Caco-2 (cell line): ENCODE data around the gene KCTD15. TPM values are rescaled to one million over a fixed set of nuclear protein-coding genes. Genes with fewer than 3 reads are reported as not detected.
A peak's percentile ranks its signal among the peaks of the same experiment; 100 is the strongest.

Experiments
- Bru-seq: library from RNA; stranded (reverse); fragments of 400-500 nt; gene quantifications from one replicate; lab custom pipeline; 2021; lab: Mats Ljungman, UMichigan
- BruChase-seq, 2 experiments: library from RNA; stranded (reverse); fragments of 400-500 nt; gene quantifications; one replicate each; lab custom pipeline; 2021; lab: Mats Ljungman, UMichigan
- BruUV-seq: library from RNA; stranded (reverse); fragments of 400-500 nt; replicated peaks from 2 replicates; lab custom pipeline; 2021; lab: Mats Ljungman, UMichigan
- CTCF ChIA-PET: fragments of 300-600 bp; sonication (Branson Sonifier 250); formaldehyde crosslinking; loops from one replicate; lab custom pipeline; 2022; ENCODE audit warnings: antibody characterized with exemption; lab: Charles Lee
- POLR2A ChIA-PET: fragments of 300-600 bp; sonication (Branson Sonifier 250); formaldehyde crosslinking; loops from one replicate; lab custom pipeline; 2022; ENCODE audit warnings: antibody characterized with exemption; lab: Charles Lee
- DNase-seq, 2 experiments: peaks; one replicate each; pipeline versions ENCODE4 v3.0.0 to v3.0.0-alpha.2; 2020 to 2022
- H3K27me3 ChIP-seq: replicated peaks from 2 replicates; pipeline ENCODE4 v1.6.0; 2011; ENCODE audit warnings: low read length; ENCODE audit not compliant: control insufficient read depth, insufficient read depth
- H3K36me3 ChIP-seq: 2 replicates; pipeline ENCODE4 v1.5.1; 2011; ENCODE audit warnings: low read length; ENCODE audit not compliant: control insufficient read depth, insufficient read depth
- H3K4me1 ChIP-seq: fragments of 250-450 bp; sonication (Bioruptor Pico); 2 replicates; pipeline ENCODE4 v1.5.1; 2020; ENCODE audit warnings: mild to moderate bottlenecking
- H3K4me3 ChIP-seq: 2 replicates; pipeline ENCODE4 v1.5.1; 2011; ENCODE audit warnings: low read depth, mild to moderate bottlenecking, control low read depth, low read length
- H3K9me3 ChIP-seq: fragments of 250-450 bp; sonication (Bioruptor Pico); 2 replicates; pipeline ENCODE4 v1.5.1; 2020; ENCODE audit warnings: mild to moderate bottlenecking, moderate library complexity
- H3K27ac Mint-ChIP-seq: one replicate; pipeline ENCODE4 v1.8.0; 2022; ENCODE audit warnings: mixed read lengths; ENCODE audit not compliant: unreplicated experiment
- H3K27me3 Mint-ChIP-seq: one replicate; pipeline ENCODE4 v1.8.0; 2022; ENCODE audit warnings: mixed read lengths; ENCODE audit not compliant: insufficient read depth, unreplicated experiment
- H3K36me3 Mint-ChIP-seq: one replicate; pipeline ENCODE4 v1.8.0; 2022; ENCODE audit warnings: mild to moderate bottlenecking, mixed read lengths; ENCODE audit not compliant: insufficient read depth, unreplicated experiment
- H3K4me1 Mint-ChIP-seq: one replicate; pipeline ENCODE4 v1.8.0; 2022; ENCODE audit warnings: low read depth, mixed read lengths; ENCODE audit not compliant: unreplicated experiment
- H3K4me3 Mint-ChIP-seq: one replicate; pipeline ENCODE4 v1.8.0; 2022; ENCODE audit warnings: mild to moderate bottlenecking, moderate library complexity, mixed read lengths; ENCODE audit not compliant: unreplicated experiment
- H3K9me3 Mint-ChIP-seq: one replicate; pipeline ENCODE4 v1.8.0; 2022; ENCODE audit warnings: mixed read lengths; ENCODE audit not compliant: unreplicated experiment
- intact Hi-C: fragments of 100-400 bp; cut with micrococcal nuclease; formaldehyde crosslinking; loops from one replicate; pipeline ENCODE4 v1.10.0; 2022; ENCODE audit not compliant: unreplicated experiment
- long read RNA-seq: library from polyadenylated mRNA; stranded (forward); transcript quantifications from one replicate; pipeline ENCODE4 v2.0.0, GENCODE V29; 2022
- total RNA-seq: library from RNA; stranded (reverse); gene quantifications from 2 replicates; pipeline ENCODE4 v1.2.3, GENCODE V29; 2022
- TF ChIP-seq, protein P1 (sequence below), 2 experiments: fragments of 200-600 bp in 1 of 2; IDR thresholded peaks; 1 replicate in 1 of 2; 2 replicates in 1 of 2; pipeline versions ENCODE4 v1.5.1 to v1.8.0; 2011 to 2022; ENCODE audit warnings: antibody characterized with exemption in 1 of 2, control low read depth in 1 of 2, inconsistent platforms in 1 of 2, low read depth in 1 of 2, low read length in 1 of 2, mild to moderate bottlenecking in 1 of 2, moderate library complexity in 1 of 2; ENCODE audit not compliant: insufficient read depth in 1 of 2, severe bottlenecking in 1 of 2, unreplicated experiment in 1 of 2

Gene KCTD15, protein sequence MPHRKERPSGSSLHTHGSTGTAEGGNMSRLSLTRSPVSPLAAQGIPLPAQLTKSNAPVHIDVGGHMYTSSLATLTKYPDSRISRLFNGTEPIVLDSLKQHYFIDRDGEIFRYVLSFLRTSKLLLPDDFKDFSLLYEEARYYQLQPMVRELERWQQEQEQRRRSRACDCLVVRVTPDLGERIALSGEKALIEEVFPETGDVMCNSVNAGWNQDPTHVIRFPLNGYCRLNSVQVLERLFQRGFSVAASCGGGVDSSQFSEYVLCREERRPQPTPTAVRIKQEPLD
- total RNA-seq (20.6 and 34.6 TPM in 2 replicates), Bru-seq, nascent RNA (percentile 60 among the genes with signal in this experiment), BruChase-seq, experiment 1, labeled RNA remaining after a 2-hour chase (percentile 69 among the genes with signal in this experiment), BruChase-seq, experiment 2, labeled RNA remaining after a 6-hour chase (percentile 74 among the genes with signal in this experiment)
- long read RNA-seq, partial matches to known transcripts: 9 of 14 reads
- long read RNA-seq, other reads (novel, unspliced or antisense): 4 of 14 reads

DNA sequence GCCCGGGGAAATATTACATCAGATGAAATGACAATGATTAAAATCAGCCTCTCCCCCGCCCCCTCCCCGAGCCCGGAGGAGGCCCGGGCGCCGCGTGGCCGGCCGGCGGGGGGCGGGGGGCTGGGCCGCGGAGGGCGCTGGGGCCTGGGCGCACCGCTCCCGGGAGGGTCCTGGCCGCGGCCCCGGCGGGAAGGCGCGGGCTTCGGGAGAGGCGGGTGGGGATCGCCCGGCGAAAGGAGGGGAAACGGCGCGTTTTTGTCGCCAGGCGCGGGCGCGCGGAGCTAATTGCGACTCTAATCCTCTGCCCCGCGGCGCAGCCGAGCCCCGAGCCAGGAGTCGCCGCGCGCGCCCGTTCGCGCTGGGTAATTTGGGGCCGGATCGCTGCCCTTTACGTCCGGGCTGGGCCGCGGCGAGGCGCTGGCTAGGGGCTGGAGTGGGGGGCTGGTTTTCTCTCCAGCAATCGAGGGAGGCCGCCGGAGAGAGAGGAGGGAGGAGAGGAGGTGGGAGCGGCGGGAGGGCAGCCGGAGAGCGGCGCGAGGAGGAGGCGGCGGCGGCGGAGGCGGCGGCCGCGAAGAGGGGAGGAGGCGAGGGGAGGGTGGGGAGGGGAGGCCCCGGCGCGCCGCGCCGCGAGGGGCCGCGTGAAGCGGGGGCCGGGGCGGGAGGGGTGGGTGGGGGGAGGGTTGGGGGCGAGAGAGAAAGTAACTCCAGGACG is at the start of gene KCTD15:
KCTD15 (plus strand) TSS at position 707 of the 712 bp plus-strand sequence. CDS start 3,585 bp downstream, outside the sequence.
- Histone ChIP-seq H3K4me3 (peak within 1 kb of the TSS; percentile 69), H3K36me3 (no peaks in the 10 kb centered on the region), H3K4me1 (peaks cover 7% of the 10 kb centered on the region), H3K27me3 (no peaks in the 10 kb centered on the region), H3K9me3 (no peaks in the 10 kb centered on the region)
- ChIA-PET CTCF (interaction anchor here (0.6 to 1.6 kb wide), 2 partner anchors 19 to 849 kb away, joined by 4 to 5 read pairs; no protein-coding TSS in a partner anchor), POLR2A (interaction anchor here (0.5 to 1.0 kb wide), 6 partner anchors 9 to 390 kb away, joined by 3 to 4 read pairs (median 3); no protein-coding TSS in a partner anchor)
- Mint-ChIP-seq H3K36me3 (no peaks in the 10 kb centered on the region), H3K4me3 (peak within 1 kb of the TSS; percentile 80), H3K27ac (peak within 1 kb of the TSS; percentile 82), H3K4me1 (no peaks in the 10 kb centered on the region), H3K27me3 (peaks cover 3% of the 10 kb centered on the region), H3K9me3 (no peaks in the 10 kb centered on the region)
- no TSS peak for BruUV-seq
- peak in 1 of 2 experiments; percentile 67 for DNase-seq
- TF ChIP-seq, protein P1, sequence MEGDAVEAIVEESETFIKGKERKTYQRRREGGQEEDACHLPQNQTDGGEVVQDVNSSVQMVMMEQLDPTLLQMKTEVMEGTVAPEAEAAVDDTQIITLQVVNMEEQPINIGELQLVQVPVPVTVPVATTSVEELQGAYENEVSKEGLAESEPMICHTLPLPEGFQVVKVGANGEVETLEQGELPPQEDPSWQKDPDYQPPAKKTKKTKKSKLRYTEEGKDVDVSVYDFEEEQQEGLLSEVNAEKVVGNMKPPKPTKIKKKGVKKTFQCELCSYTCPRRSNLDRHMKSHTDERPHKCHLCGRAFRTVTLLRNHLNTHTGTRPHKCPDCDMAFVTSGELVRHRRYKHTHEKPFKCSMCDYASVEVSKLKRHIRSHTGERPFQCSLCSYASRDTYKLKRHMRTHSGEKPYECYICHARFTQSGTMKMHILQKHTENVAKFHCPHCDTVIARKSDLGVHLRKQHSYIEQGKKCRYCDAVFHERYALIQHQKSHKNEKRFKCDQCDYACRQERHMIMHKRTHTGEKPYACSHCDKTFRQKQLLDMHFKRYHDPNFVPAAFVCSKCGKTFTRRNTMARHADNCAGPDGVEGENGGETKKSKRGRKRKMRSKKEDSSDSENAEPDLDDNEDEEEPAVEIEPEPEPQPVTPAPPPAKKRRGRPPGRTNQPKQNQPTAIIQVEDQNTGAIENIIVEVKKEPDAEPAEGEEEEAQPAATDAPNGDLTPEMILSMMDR (IDR thresholded peaks at IDR 0.05; ENCODE audit: insufficient read depth in 1 of 2, low read depth in 1 of 2, low read length in 1 of 2, severe bottlenecking in 1 of 2, unreplicated experiment in 1 of 2): no peak
- intact Hi-C loops: no loop called here

GRCh38 chr19:33747273-33747672 is 49.4 kb upstream of the KCTD15 start:
- no peaks in the 10 kb centered on the region for H3K9me3 Mint-ChIP-seq
- Histone ChIP-seq H3K9me3 (no peaks in the 10 kb centered on the region), H3K36me3 (no peaks in the 10 kb centered on the region), H3K4me1 (no peaks in the 10 kb centered on the region), H3K27me3 (0 out of 2 replicates have a peak, but pooled peaks cover 1% of the 10 kb centered on the region), H3K4me3 (no peak overlapping the region)
- H3K27me3 Mint-ChIP-seq: peaks cover 19% of the 10 kb centered on the region
- H3K36me3 Mint-ChIP-seq: no peaks in the 10 kb centered on the region
- DNase-seq: no peak
- intact Hi-C loops: no loop called here
- no TSS peak for BruUV-seq
- no peak overlapping the region for H3K4me3 Mint-ChIP-seq
- no peaks in the 10 kb centered on the region for H3K4me1 Mint-ChIP-seq
- ChIA-PET CTCF (interaction anchor here (0.6 kb wide), 1 partner anchor 498 kb away, joined by 3 read pairs; no protein-coding TSS in a partner anchor), POLR2A (no interaction called here)
- H3K27ac Mint-ChIP-seq: no peak overlapping the region
- TF ChIP-seq, protein P1 (IDR thresholded peaks at IDR 0.05; ENCODE audit: insufficient read depth in 1 of 2, low read depth in 1 of 2, low read length in 1 of 2, severe bottlenecking in 1 of 2, unreplicated experiment in 1 of 2): no peak

DNA sequence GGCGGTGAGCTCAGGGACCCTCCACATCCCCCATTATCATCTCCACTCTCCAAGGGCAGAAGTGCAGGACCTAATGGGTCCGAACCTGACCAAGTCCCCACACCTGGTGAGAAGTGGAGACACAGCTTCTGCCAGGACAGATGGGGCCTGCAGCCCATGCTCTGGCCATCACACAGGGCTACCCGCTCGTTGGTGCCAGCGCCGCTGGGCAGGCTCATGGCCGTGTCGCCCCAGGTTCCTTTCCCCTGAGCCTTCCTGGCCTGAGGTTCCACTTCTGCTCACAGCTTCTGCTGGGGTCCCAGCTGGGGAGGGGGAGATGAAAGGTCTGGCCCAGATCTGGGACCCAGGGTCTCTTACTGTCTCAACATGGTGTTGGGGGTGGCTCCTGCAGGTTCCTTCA is 48.4 kb upstream of the KCTD15 start:
- H3K4me3 Mint-ChIP-seq: no peak overlapping the region
- peaks cover 19% of the 10 kb centered on the region for H3K27me3 Mint-ChIP-seq
- ChIA-PET POLR2A (no interaction called here), CTCF (interaction anchor here (0.5 to 0.6 kb wide), 2 partner anchors 205 to 348 kb away, joined by 4 read pairs; no protein-coding TSS in a partner anchor)
- no peaks in the 10 kb centered on the region for H3K36me3 Mint-ChIP-seq
- DNase-seq: no peak
- no TSS peak for BruUV-seq
- H3K36me3 ChIP-seq: no peaks in the 10 kb centered on the region
- H3K9me3 Mint-ChIP-seq: no peaks in the 10 kb centered on the region
- H3K9me3 ChIP-seq: no peaks in the 10 kb centered on the region
- no peak overlapping the region for H3K4me3 ChIP-seq
- no peak overlapping the region for H3K27ac Mint-ChIP-seq
- 0 out of 2 replicates have a peak, but pooled peaks cover 1% of the 10 kb centered on the region for H3K27me3 ChIP-seq
- TF ChIP-seq, protein P1 (IDR thresholded peaks at IDR 0.05; ENCODE audit: insufficient read depth in 1 of 2, low read depth in 1 of 2, low read length in 1 of 2, severe bottlenecking in 1 of 2, unreplicated experiment in 1 of 2): no peak
- no peaks in the 10 kb centered on the region for H3K4me1 ChIP-seq
- intact Hi-C loops: no loop called here
- no peaks in the 10 kb centered on the region for H3K4me1 Mint-ChIP-seq
